ENCODE measurements around the gene DCAF15. TPM values are rescaled to one million over a fixed set of nuclear protein-coding genes. Genes with fewer than 3 reads are reported as not detected.

The DCAF15 gene
- total RNA-seq, 1 donor from 2014 or later, result 35.1 TPM

GRCh38 chr19:13978351-13979243, 26.3 kb downstream of the DCAF15 start:
- DNase-seq (peak; percentile 87), ATAC-seq (peak; percentile 86)
- no peaks in the 10 kb centered on the region for H3K27me3 ChIP-seq
- peak overlapping the region; percentile 48 for H3K4me3 ChIP-seq
- H3K4me1 ChIP-seq, result peaks cover 13% of the 10 kb centered on the region
- H3K9me3 ChIP-seq, result no peaks in the 10 kb centered on the region
- H3K36me3 ChIP-seq, result peaks cover 13% of the 10 kb centered on the region
- H3K27ac ChIP-seq, result peak overlapping the region; percentile 68
- intact Hi-C loops (cut with DNase I), result no loop called here
- TF ChIP-seq CTCF (IDR thresholded peaks at IDR 0.05), result no peak

GRCh38 chr19:13979244-13979615, 26.9 kb downstream of the DCAF15 start:
- peak; percentile 5 for ATAC-seq
- H3K4me3 ChIP-seq, result peak overlapping the region; percentile 48

GRCh38 chr19:13979686-13980085, 27.4 kb downstream of the DCAF15 start:
- Histone ChIP-seq H3K9me3 (no peaks in the 10 kb centered on the region), H3K27ac (no peak overlapping the region), H3K4me3 (no peak overlapping the region), H3K36me3 (peaks cover 12% of the 10 kb centered on the region), H3K4me1 (peaks cover 13% of the 10 kb centered on the region), H3K27me3 (no peaks in the 10 kb centered on the region)
- ATAC-seq, result no peak
- no peak for TF ChIP-seq CTCF (IDR thresholded peaks at IDR 0.05)
- intact Hi-C loops (cut with DNase I), result no loop called here
- no peak for DNase-seq

More at GRCh38 chr19:13979244-13979615, 26.9 kb downstream of the DCAF15 start:
- no peak for TF ChIP-seq CTCF (IDR thresholded peaks at IDR 0.05)
- Histone ChIP-seq H3K27ac (peak overlapping the region; percentile 47), H3K4me1 (peaks cover 13% of the 10 kb centered on the region), H3K9me3 (no peaks in the 10 kb centered on the region), H3K36me3 (peaks cover 12% of the 10 kb centered on the region), H3K27me3 (no peaks in the 10 kb centered on the region)
- intact Hi-C loops (cut with DNase I), result no loop called here
- no peak for DNase-seq

GRCh38 chr19:13980340-13980739, 28.0 kb downstream of the DCAF15 start:
- ATAC-seq, result no peak
- peaks cover 18% of the 10 kb centered on the region for H3K4me1 ChIP-seq
- no peak for DNase-seq
- intact Hi-C loops (cut with DNase I), result no loop called here
- no peaks in the 10 kb centered on the region for H3K27me3 ChIP-seq
- no peak for TF ChIP-seq CTCF (IDR thresholded peaks at IDR 0.05)
- H3K36me3 ChIP-seq, result peaks cover 12% of the 10 kb centered on the region
- H3K9me3 ChIP-seq, result no peaks in the 10 kb centered on the region
- no peak overlapping the region for H3K4me3 ChIP-seq
- H3K27ac ChIP-seq, result no peak overlapping the region

GRCh38 chr19:13981021-13981420, 28.7 kb downstream of the DCAF15 start:
- ATAC-seq, result no peak
- Histone ChIP-seq H3K4me3 (no peak overlapping the region), H3K4me1 (peaks cover 25% of the 10 kb centered on the region), H3K27ac (no peak overlapping the region), H3K27me3 (no peaks in the 10 kb centered on the region), H3K36me3 (peaks cover 10% of the 10 kb centered on the region), H3K9me3 (no peaks in the 10 kb centered on the region)
- TF ChIP-seq CTCF (IDR thresholded peaks at IDR 0.05), result no peak
- intact Hi-C loops (cut with DNase I), result no loop called here
- DNase-seq, result no peak
